Panc1 (cell line): ENCODE measurements around the gene C11orf65.

Experiments used
- CTCF ChIP-seq: fragments of 450-650 bp; IDR thresholded peaks from 2 replicates; pipeline ENCODE4 v1.5.1; 2017; ENCODE audit warnings: mild to moderate bottlenecking
- POLR2AphosphoS5 ChIP-seq: IDR thresholded peaks from 2 replicates; pipeline ENCODE4 v1.6.1; 2012; ENCODE audit warnings: mild to moderate bottlenecking, low read depth, low read length, moderate library complexity

GRCh38 chr11:108333403-108333899 is 133.9 kb downstream of the C11orf65 start:
- TF ChIP-seq CTCF (no peak), POLR2AphosphoS5 (no peak)
